Neural progenitor cell (in vitro differentiated cells): ENCODE measurements around the gene PPM1G. TPM values are rescaled to one million over a fixed set of nuclear protein-coding genes. Genes with fewer than 3 reads are reported as not detected.

ENCODE experiments used
- DNase-seq: peaks from one replicate; pipeline ENCODE4 v3.0.0-alpha.2; 2016; ENCODE audit warnings: low spot score
- H2AFZ ChIP-seq: fragments of 200-600 bp; sonication (generic); replicated peaks from 2 replicates; pipeline ENCODE4 v1.6.1; 2016; ENCODE audit warnings: antibody characterized with exemption
- H3F3A ChIP-seq: fragments of 200-600 bp; sonication (generic); 2 replicates; pipeline ENCODE4 v1.6.1; 2016; ENCODE audit warnings: antibody characterized with exemption, low read depth
- H3K27ac ChIP-seq: fragments of 200-600 bp; sonication (generic); 2 replicates; pipeline ENCODE4 v1.5.1; 2016; ENCODE audit warnings: mild to moderate bottlenecking
- H3K27me3 ChIP-seq: fragments of 200-600 bp; sonication (generic); 2 replicates; pipeline ENCODE4 v1.6.1; 2016; ENCODE audit warnings: mild to moderate bottlenecking, moderate library complexity
- H3K36me3 ChIP-seq: fragments of 200-600 bp; sonication (generic); 2 replicates; pipeline ENCODE4 v1.5.1; 2016
- H3K4me1 ChIP-seq: fragments of 200-600 bp; sonication (generic); 2 replicates; pipeline ENCODE4 v1.6.1; 2016; ENCODE audit warnings: mixed run types
- H3K4me2 ChIP-seq: fragments of 200-600 bp; sonication (generic); 2 replicates; pipeline ENCODE4 v1.6.1; 2016
- H3K4me3 ChIP-seq: fragments of 200-600 bp; sonication (generic); 2 replicates; pipeline ENCODE4 v1.5.1; 2016
- H3K79me2 ChIP-seq: fragments of 200-600 bp; sonication (generic); 2 replicates; pipeline ENCODE4 v1.6.1; 2016; ENCODE audit warnings: low read depth
- H3K9ac ChIP-seq: fragments of 200-600 bp; sonication (generic); 2 replicates; pipeline ENCODE4 v1.6.1; 2016
- H3K9me3 ChIP-seq: fragments of 200-600 bp; sonication (generic); 2 replicates; pipeline ENCODE4 v1.5.1; 2016; ENCODE audit warnings: low read depth
- H4K20me1 ChIP-seq: fragments of 200-600 bp; sonication (generic); 2 replicates; pipeline ENCODE4 v1.6.1; 2016; ENCODE audit warnings: low read depth
- H3K27ac Mint-ChIP-seq: 3 replicates; pipeline ENCODE4 v1.8.0; 2021; ENCODE audit warnings: mixed read lengths
- H3K27me3 Mint-ChIP-seq: 2 replicates; pipeline ENCODE4 v1.8.0; 2022; ENCODE audit warnings: low read depth, mild to moderate bottlenecking, inconsistent platforms, moderate library complexity, mixed read lengths; ENCODE audit not compliant: insufficient read depth
- H3K36me3 Mint-ChIP-seq: 3 replicates; pipeline ENCODE4 v1.8.0; 2021; ENCODE audit warnings: mixed read lengths
- H3K4me1 Mint-ChIP-seq: 3 replicates; pipeline ENCODE4 v1.8.0; 2021; ENCODE audit warnings: mixed read lengths
- H3K4me3 Mint-ChIP-seq: 3 replicates; pipeline ENCODE4 v1.8.0; 2021; ENCODE audit warnings: mild to moderate bottlenecking, moderate library complexity, mixed read lengths
- H3K9me3 Mint-ChIP-seq: 3 replicates; pipeline ENCODE4 v1.8.0; 2020; ENCODE audit warnings: mixed read lengths
- CTCF ChIP-seq: fragments of 200-600 bp; sonication (generic); IDR thresholded peaks from 2 replicates; pipeline ENCODE4 v1.5.1; 2017; ENCODE audit warnings: antibody characterized with exemption, mild to moderate bottlenecking
- EZH2 ChIP-seq: fragments of 200-600 bp; sonication (generic); IDR thresholded peaks from 2 replicates; pipeline ENCODE4 v1.6.1; 2017; ENCODE audit warnings: antibody characterized with exemption, mild to moderate bottlenecking, moderate library complexity
- EZH2phosphoT487 ChIP-seq: fragments of 200-600 bp; sonication (generic); IDR thresholded peaks from 2 replicates; pipeline ENCODE4 v1.6.1; 2017; ENCODE audit warnings: antibody characterized with exemption
- total RNA-seq: library from RNA; depleted of rRNA; stranded (reverse); fragments of >200 nt; gene quantifications from 2 replicates; pipeline ENCODE4 v1.2.3, GENCODE V29; 2015; ENCODE audit warnings: low replicate concordance

Gene PPM1G
- total RNA-seq, 1 donor from 2014 or later = 114 TPM

GRCh38 chr2:27421660-27422250 is 12.4 kb upstream of the PPM1G start:
- Histone ChIP-seq H3F3A (no peaks in the 10 kb centered on the region), H3K79me2 (no peaks in the 10 kb centered on the region), H3K27me3 (no peaks in the 10 kb centered on the region), H3K9ac (no peak overlapping the region), H4K20me1 (no peaks in the 10 kb centered on the region), H3K4me2 (no peak overlapping the region), H2AFZ (no peak overlapping the region), H3K4me3 (no peak overlapping the region), H3K9me3 (no peaks in the 10 kb centered on the region), H3K36me3 (no peaks in the 10 kb centered on the region), H3K27ac (no peak overlapping the region), H3K4me1 (no peaks in the 10 kb centered on the region)
- TF ChIP-seq CTCF (no peak), EZH2 (no peak), EZH2phosphoT487 (no peak)
- Mint-ChIP-seq H3K27ac (no peak overlapping the region), H3K4me1 (no peaks in the 10 kb centered on the region), H3K27me3 (peaks cover 5% of the 10 kb centered on the region), H3K4me3 (no peak overlapping the region), H3K9me3 (no peaks in the 10 kb centered on the region), H3K36me3 (no peaks in the 10 kb centered on the region)
- DNase-seq = no peak

GRCh38 chr2:27420996-27421395 is 11.6 kb upstream of the PPM1G start:
- Mint-ChIP-seq H3K27ac (no peak overlapping the region), H3K9me3 (no peaks in the 10 kb centered on the region), H3K4me1 (no peaks in the 10 kb centered on the region), H3K27me3 (peaks cover 5% of the 10 kb centered on the region), H3K36me3 (no peaks in the 10 kb centered on the region), H3K4me3 (no peak overlapping the region)
- Histone ChIP-seq H2AFZ (no peak overlapping the region), H3K27me3 (no peaks in the 10 kb centered on the region), H3K4me2 (no peak overlapping the region), H3K9me3 (no peaks in the 10 kb centered on the region), H3F3A (no peaks in the 10 kb centered on the region), H4K20me1 (no peaks in the 10 kb centered on the region), H3K4me1 (no peaks in the 10 kb centered on the region), H3K27ac (no peak overlapping the region), H3K9ac (no peak overlapping the region), H3K4me3 (no peak overlapping the region), H3K36me3 (no peaks in the 10 kb centered on the region), H3K79me2 (no peaks in the 10 kb centered on the region)
- no peak for TF ChIP-seq EZH2
- TF ChIP-seq CTCF = no peak
- no peak for TF ChIP-seq EZH2phosphoT487
- DNase-seq = no peak

- H3K4me1 ChIP-seq = no peaks in the 10 kb centered on the region
- H3K4me3 ChIP-seq = no peak overlapping the region
- H3K27me3 Mint-ChIP-seq = peaks cover 5% of the 10 kb centered on the region
- TF ChIP-seq EZH2 (no peak), CTCF (no peak), EZH2phosphoT487 (no peak)
- H2AFZ ChIP-seq = no peak overlapping the region
- H3F3A ChIP-seq = no peaks in the 10 kb centered on the region
- no peak overlapping the region for H3K4me2 ChIP-seq
- H3K27me3 ChIP-seq = no peaks in the 10 kb centered on the region
- H3K36me3 ChIP-seq = no peaks in the 10 kb centered on the region
- H3K27ac ChIP-seq = no peak overlapping the region
- H4K20me1 ChIP-seq = no peaks in the 10 kb centered on the region
- H3K4me3 Mint-ChIP-seq = no peak overlapping the region
- H3K9me3 Mint-ChIP-seq = peaks cover 2% of the 10 kb centered on the region
- no peaks in the 10 kb centered on the region for H3K79me2 ChIP-seq
- no peak for DNase-seq
- H3K4me1 Mint-ChIP-seq = no peaks in the 10 kb centered on the region
- H3K9me3 ChIP-seq = no peaks in the 10 kb centered on the region
- no peak overlapping the region for H3K9ac ChIP-seq
- H3K27ac Mint-ChIP-seq = no peak overlapping the region
- H3K36me3 Mint-ChIP-seq = no peaks in the 10 kb centered on the region
These were observed 6.8 kb upstream of the PPM1G start for GRCh38 chr2:27416151-27416550.
